BE2C (cell line): ENCODE measurements around the gene EXOC8.

Experiments
- DNase-seq: peaks from one replicate; pipeline ENCODE4 v3.0.0-alpha.2; 2020
- H3K27me3 ChIP-seq: fragments of 250-450 bp; sonication (Bioruptor Pico); 2 replicates; pipeline ENCODE4 v1.5.1; 2020; ENCODE audit warnings: mild to moderate bottlenecking
- H3K36me3 ChIP-seq: fragments of 250-450 bp; sonication (Bioruptor Pico); 2 replicates; pipeline ENCODE4 v1.5.1; 2020; ENCODE audit warnings: mild to moderate bottlenecking
- H3K4me1 ChIP-seq: fragments of 250-450 bp; sonication (Bioruptor Pico); 2 replicates; pipeline ENCODE4 v1.5.1; 2020
- H3K4me3 ChIP-seq: 2 replicates; pipeline ENCODE4 v1.5.1; 2011; ENCODE audit warnings: low read depth, low read length
- H3K9me3 ChIP-seq: fragments of 250-450 bp; sonication (Bioruptor Pico); 2 replicates; pipeline ENCODE4 v1.5.1; 2020
- TF ChIP-seq, protein P1 (sequence below): IDR thresholded peaks from 2 replicates; pipeline ENCODE4 v1.5.1; 2012; ENCODE audit warnings: mild to moderate bottlenecking, low read depth, low read length

The EXOC8 gene

DNA sequence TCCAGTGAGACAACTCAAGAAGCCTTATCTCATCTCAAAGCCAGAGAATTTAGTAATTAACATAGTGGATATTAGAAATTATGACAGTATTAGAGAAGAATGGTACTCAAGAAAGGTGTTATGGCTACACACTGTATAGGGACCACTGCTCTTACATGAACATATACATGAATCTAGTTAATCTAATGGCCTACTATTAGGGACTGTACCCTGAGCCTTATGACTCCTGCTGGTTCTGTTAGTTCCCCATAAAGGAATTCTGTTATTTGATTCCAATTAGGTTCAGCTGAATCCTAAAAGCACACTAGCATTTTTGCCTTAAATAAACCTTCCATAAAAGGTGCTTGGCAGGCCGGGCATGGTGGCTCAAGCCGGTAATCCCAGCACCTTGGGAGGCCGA is 44.8 kb upstream of the EXOC8 start:
- H3K4me3 ChIP-seq = no peak overlapping the region
- DNase-seq = no peak
- TF ChIP-seq, protein P1, sequence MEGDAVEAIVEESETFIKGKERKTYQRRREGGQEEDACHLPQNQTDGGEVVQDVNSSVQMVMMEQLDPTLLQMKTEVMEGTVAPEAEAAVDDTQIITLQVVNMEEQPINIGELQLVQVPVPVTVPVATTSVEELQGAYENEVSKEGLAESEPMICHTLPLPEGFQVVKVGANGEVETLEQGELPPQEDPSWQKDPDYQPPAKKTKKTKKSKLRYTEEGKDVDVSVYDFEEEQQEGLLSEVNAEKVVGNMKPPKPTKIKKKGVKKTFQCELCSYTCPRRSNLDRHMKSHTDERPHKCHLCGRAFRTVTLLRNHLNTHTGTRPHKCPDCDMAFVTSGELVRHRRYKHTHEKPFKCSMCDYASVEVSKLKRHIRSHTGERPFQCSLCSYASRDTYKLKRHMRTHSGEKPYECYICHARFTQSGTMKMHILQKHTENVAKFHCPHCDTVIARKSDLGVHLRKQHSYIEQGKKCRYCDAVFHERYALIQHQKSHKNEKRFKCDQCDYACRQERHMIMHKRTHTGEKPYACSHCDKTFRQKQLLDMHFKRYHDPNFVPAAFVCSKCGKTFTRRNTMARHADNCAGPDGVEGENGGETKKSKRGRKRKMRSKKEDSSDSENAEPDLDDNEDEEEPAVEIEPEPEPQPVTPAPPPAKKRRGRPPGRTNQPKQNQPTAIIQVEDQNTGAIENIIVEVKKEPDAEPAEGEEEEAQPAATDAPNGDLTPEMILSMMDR = no peak
- H3K27me3 ChIP-seq = no peaks in the 10 kb centered on the region
- H3K9me3 ChIP-seq = no peaks in the 10 kb centered on the region
- no peaks in the 10 kb centered on the region for H3K36me3 ChIP-seq
- H3K4me1 ChIP-seq = no peaks in the 10 kb centered on the region

DNA sequence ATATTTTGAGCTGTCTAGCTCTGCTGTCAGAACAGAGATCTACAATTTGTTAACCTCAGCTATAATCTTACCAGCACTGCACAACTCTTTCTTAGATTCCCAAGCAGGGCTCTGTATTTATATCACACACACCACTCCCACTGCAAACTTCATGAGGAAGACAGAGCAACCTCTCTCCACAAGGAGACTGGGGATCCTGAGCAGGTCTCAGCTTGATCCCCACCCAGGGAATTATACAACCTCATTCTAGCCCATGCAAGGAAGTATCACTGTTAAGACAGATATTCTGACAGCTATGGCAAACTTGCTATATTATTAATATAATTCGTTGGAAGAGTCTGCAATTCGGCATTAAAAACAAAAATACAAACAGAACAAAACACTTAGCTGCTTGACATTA is 44.1 kb upstream of the EXOC8 start:
- H3K4me1 ChIP-seq = no peaks in the 10 kb centered on the region
- TF ChIP-seq, protein P1 = no peak
- no peak overlapping the region for H3K4me3 ChIP-seq
- H3K9me3 ChIP-seq = no peaks in the 10 kb centered on the region
- H3K36me3 ChIP-seq = no peaks in the 10 kb centered on the region
- no peaks in the 10 kb centered on the region for H3K27me3 ChIP-seq
- no peak for DNase-seq

GRCh38 chr1:231376875-231377549 is 39.4 kb upstream of the EXOC8 start:
- Histone ChIP-seq H3K4me1 (no peaks in the 10 kb centered on the region), H3K27me3 (no peaks in the 10 kb centered on the region), H3K9me3 (no peaks in the 10 kb centered on the region), H3K36me3 (no peaks in the 10 kb centered on the region), H3K4me3 (no peak overlapping the region)
- DNase-seq = no peak
- TF ChIP-seq, protein P1 = no peak

GRCh38 chr1:231376101-231376500 is 38.4 kb upstream of the EXOC8 start:
- Histone ChIP-seq H3K4me3 (no peak overlapping the region), H3K4me1 (no peaks in the 10 kb centered on the region), H3K36me3 (no peaks in the 10 kb centered on the region), H3K27me3 (no peaks in the 10 kb centered on the region), H3K9me3 (no peaks in the 10 kb centered on the region)
- TF ChIP-seq, protein P1 = no peak
- DNase-seq = no peak

- DNase-seq = no peak
- H3K36me3 ChIP-seq = peaks cover 6% of the 10 kb centered on the region; the same call in 1 of the 2 replicates
- H3K4me1 ChIP-seq = no peaks in the 10 kb centered on the region
- no peaks in the 10 kb centered on the region for H3K9me3 ChIP-seq
- H3K27me3 ChIP-seq = no peaks in the 10 kb centered on the region
- TF ChIP-seq, protein P1 = no peak
- H3K4me3 ChIP-seq = no peak overlapping the region
These were observed 36.7 kb upstream of the EXOC8 start for GRCh38 chr1:231374394-231374793.

- Histone ChIP-seq H3K4me3 (no peak overlapping the region), H3K36me3 (peaks cover 6% of the 10 kb centered on the region; the same call in 1 of the 2 replicates)
- TF ChIP-seq, protein P1 = no peak
These were observed 34.8 kb upstream of the EXOC8 start for GRCh38 chr1:231372501-231372900.

More at GRCh38 chr1:231372501-231372900, 34.8 kb upstream of the EXOC8 start:
- no peaks in the 10 kb centered on the region for H3K9me3 ChIP-seq
- DNase-seq = no peak
- no peaks in the 10 kb centered on the region for H3K4me1 ChIP-seq
- H3K27me3 ChIP-seq = no peaks in the 10 kb centered on the region
